Measurements from ENCODE around the gene DNMT3A.

The DNMT3A gene

DNA sequence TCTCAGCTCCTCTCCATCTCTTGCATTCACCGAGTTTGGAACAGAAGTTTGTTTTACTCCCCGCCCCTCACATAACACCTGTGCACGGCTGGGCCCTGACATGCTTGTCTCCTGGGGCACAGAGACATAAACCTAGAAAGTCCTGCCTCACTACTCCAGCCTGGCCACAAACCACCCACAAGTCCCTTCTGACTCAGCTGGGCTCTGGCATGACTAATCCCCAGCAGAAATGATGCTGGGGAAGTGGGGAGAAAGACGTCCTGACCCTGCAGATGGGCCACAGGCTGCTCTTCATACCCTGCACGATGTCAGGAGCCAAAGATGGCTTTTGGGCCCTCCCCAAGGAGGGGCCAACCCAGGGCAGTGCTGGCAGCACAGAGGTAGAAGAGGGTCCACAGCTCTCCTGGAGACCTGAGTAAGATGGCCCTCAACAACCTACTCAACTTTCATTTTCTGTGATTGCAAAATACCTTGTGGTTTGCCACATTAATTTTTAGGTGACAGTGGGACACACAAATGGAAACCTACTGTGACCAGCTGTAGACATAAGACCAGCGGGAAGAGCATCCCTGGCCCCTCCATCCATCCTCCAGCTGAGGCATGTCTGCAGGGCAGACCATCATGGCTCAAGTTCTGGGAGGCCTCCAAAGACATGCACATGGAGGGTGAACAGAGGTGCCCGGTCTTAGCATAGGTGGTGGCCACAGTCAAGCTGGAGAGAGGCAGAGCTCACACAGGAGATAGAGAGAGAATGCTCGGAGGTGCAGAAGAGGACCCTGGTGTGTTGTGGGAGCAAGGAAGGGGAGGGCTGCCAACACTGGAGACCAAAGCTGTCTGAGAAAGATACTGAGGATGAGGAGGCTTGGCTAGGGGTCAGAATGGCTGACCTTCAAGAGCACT lies 40.0 kb downstream of the DNMT3A start:
- peak; percentile 59 for DNase-seq
- Histone ChIP-seq H3K9me3 (ENCODE audit: insufficient read depth, low read length, severe bottlenecking) (no peaks in the 10 kb centered on the region), H3K9ac (ENCODE audit: low read depth, low read length) (no peak overlapping the region), H3K4me1 (ENCODE audit: insufficient read depth, low read length) (0 out of 2 replicates have a peak, but pooled peaks cover 5% of the 10 kb centered on the region), H3K79me2 (ENCODE audit: insufficient read depth, low read length) (peaks cover 2% of the 10 kb centered on the region; the same call in 1 of the 2 replicates), H3K4me3 (ENCODE audit: low read depth in 1 of 2, low read length in 2 of 2) (no peak overlapping the region), H4K20me1 (ENCODE audit: insufficient read depth, low read length) (peaks cover 16% of the 10 kb centered on the region), H3K4me2 (ENCODE audit: insufficient read depth, low read length) (no peak overlapping the region), H3K27ac (ENCODE audit: low read length) (peak overlapping the region; percentile 24; the same call in 1 of the 2 replicates), H3K27me3 (ENCODE audit: insufficient read depth, low read length, poor library complexity) (no peaks in the 10 kb centered on the region), H2AFZ (ENCODE audit: low read depth, low read length) (no peak overlapping the region), H3K36me3 (ENCODE audit: insufficient read depth, low read length) (peaks cover 44% of the 10 kb centered on the region)
- TF ChIP-seq EZH2 (IDR thresholded peaks at IDR 0.05; ENCODE audit: borderline replicate concordance, low read depth, low read length, severe bottlenecking) (no peak), CTCF (IDR thresholded peaks at IDR 0.05; ENCODE audit: borderline replicate concordance, extremely low read depth, low read length, poor library complexity, severe bottlenecking) (no peak)
- ATAC-seq (ENCODE audit: insufficient read depth, low read depth): peak; percentile 83

GRCh38 chr2:25300001-25300400 lies 41.7 kb downstream of the DNMT3A start:
- Histone ChIP-seq H3K27me3 (ENCODE audit: insufficient read depth, low read length, poor library complexity) (no peaks in the 10 kb centered on the region), H3K36me3 (ENCODE audit: insufficient read depth, low read length) (peaks cover 31% of the 10 kb centered on the region), H3K4me2 (ENCODE audit: insufficient read depth, low read length) (no peak overlapping the region), H3K9me3 (ENCODE audit: insufficient read depth, low read length, severe bottlenecking) (no peaks in the 10 kb centered on the region), H3K4me1 (ENCODE audit: insufficient read depth, low read length) (peaks cover 14% of the 10 kb centered on the region), H3K9ac (ENCODE audit: low read depth, low read length) (no peak overlapping the region), H2AFZ (ENCODE audit: low read depth, low read length) (no peak overlapping the region), H3K79me2 (ENCODE audit: insufficient read depth, low read length) (no peaks in the 10 kb centered on the region), H4K20me1 (ENCODE audit: insufficient read depth, low read length) (0 out of 2 replicates have a peak, but pooled peaks cover 5% of the 10 kb centered on the region), H3K27ac (ENCODE audit: low read length) (no peak overlapping the region), H3K4me3 (ENCODE audit: low read depth in 1 of 2, low read length in 2 of 2) (no peak overlapping the region)
- ATAC-seq (ENCODE audit: insufficient read depth, low read depth) (no peak), DNase-seq (no peak)
- no peak for TF ChIP-seq EZH2 (IDR thresholded peaks at IDR 0.05; ENCODE audit: borderline replicate concordance, low read depth, low read length, severe bottlenecking)
- no peak for TF ChIP-seq CTCF (IDR thresholded peaks at IDR 0.05; ENCODE audit: borderline replicate concordance, extremely low read depth, low read length, poor library complexity, severe bottlenecking)

DNA sequence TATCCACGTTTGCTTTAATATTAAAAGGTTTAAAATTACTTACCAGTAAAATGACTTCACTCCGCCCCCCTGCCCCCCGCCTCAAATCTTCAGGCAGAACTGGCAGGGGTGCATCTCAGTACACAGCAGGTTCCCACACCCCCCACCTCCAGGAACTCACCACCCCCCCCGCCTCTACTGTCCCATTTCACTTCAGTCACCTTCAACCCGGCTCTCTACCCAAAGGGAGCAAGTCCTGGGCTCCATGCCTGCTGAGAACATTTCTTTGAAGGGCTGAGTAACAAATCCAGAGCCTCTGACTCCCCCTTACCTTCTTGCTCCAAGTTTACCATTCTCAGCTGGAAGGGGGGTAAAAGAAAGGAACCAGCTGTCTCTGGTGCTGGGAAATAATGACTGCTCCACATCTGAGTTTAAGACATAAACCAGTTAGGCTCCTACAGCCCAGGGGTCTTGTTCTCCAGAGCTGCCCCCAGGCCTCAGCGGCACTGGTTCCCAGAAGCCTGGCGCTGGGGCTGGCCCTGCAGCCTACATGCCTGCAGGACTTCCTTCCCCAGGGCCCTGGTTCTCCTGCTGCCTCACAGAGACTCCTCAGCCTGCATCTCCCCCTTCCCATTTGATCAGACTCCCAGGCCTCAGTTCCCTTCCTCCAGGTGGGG lies 42.8 kb downstream of the DNMT3A start:
- no peaks in the 10 kb centered on the region for H3K79me2 ChIP-seq (ENCODE audit: insufficient read depth, low read length)
- no peaks in the 10 kb centered on the region for H3K9me3 ChIP-seq (ENCODE audit: insufficient read depth, low read length, severe bottlenecking)
- ATAC-seq (ENCODE audit: insufficient read depth, low read depth) (no peak), DNase-seq (no peak)
- H3K36me3 ChIP-seq (ENCODE audit: insufficient read depth, low read length): peaks cover 30% of the 10 kb centered on the region
- TF ChIP-seq CTCF (IDR thresholded peaks at IDR 0.05; ENCODE audit: borderline replicate concordance, extremely low read depth, low read length, poor library complexity, severe bottlenecking): no peak
- TF ChIP-seq EZH2 (IDR thresholded peaks at IDR 0.05; ENCODE audit: borderline replicate concordance, low read depth, low read length, severe bottlenecking): no peak
- H3K9ac ChIP-seq (ENCODE audit: low read depth, low read length): no peak overlapping the region
- no peak overlapping the region for H2AFZ ChIP-seq (ENCODE audit: low read depth, low read length)
- H3K27me3 ChIP-seq (ENCODE audit: insufficient read depth, low read length, poor library complexity): no peaks in the 10 kb centered on the region
- H3K4me1 ChIP-seq (ENCODE audit: insufficient read depth, low read length): peaks cover 25% of the 10 kb centered on the region
- 0 out of 2 replicates have a peak, but pooled peaks cover 5% of the 10 kb centered on the region for H4K20me1 ChIP-seq (ENCODE audit: insufficient read depth, low read length)
- H3K4me3 ChIP-seq (ENCODE audit: low read depth in 1 of 2, low read length in 2 of 2): no peak overlapping the region
- no peak overlapping the region for H3K27ac ChIP-seq (ENCODE audit: low read length)
- no peak overlapping the region for H3K4me2 ChIP-seq (ENCODE audit: insufficient read depth, low read length)

Data from DND-41 (cell line).